GM19324 (cell line): Measurements from ENCODE around the gene AP1S1.
"Not testable (repeated sequence)": the region's sequence is repeated elsewhere in the genome, so short reads cannot be mapped to it uniquely, and the experiment has no call there.

Experiments used
- ATAC-seq: cut with Tn5 transposase; IDR thresholded peaks from one replicate; pipeline ENCODE4 v1.9.1; 2021; ENCODE audit warnings: mild to moderate bottlenecking, moderate library complexity; ENCODE audit not compliant: unreplicated experiment, low FRiP score

AP1S1 gene

DNA sequence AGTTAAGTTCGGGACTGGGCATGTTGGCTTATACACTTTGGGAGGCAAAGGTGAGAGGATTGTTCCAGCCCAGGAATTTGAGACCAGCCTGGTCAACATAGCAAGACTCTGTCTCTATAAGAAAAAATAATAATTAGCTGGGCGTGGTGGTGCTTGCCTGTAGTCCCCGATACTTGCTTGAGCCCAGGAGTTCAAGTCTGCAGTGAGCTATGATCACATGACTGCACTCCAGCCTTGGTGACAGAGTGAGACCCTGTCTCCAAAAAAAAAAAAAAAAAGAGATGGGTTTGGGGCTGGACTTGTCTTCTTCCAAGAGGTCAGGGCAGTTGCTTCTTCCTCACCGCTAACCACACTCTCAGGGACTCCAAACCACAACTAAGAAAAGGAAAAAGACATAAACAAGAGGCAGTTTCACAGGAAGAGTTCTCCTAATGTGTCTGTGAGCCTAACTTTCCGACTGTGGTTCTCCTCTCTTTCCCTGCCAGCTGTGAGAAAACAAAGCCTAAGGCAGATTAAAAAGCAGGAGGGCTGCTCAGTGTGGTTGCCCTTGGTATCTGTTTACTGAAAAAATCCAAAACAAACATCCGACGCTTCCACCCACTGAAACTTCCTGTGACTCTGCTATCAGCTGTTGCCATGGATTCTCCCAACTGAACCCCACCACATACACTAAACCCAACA is 29.8 kb upstream of the AP1S1 start:
- ATAC-seq, result no peak

GRCh38 chr7:101125989-101126650 is 28.2 kb upstream of the AP1S1 start:
- peak; percentile 57 for ATAC-seq

GRCh38 chr7:101126651-101127459 is 27.4 kb upstream of the AP1S1 start, which contains the start of gene SERPINE1:
Gene SERPINE1 (plus strand): TSS chr7:101127104. CDS start chr7:101128394, 1,290 bp downstream.
- peak; percentile 10 for ATAC-seq

DNA sequence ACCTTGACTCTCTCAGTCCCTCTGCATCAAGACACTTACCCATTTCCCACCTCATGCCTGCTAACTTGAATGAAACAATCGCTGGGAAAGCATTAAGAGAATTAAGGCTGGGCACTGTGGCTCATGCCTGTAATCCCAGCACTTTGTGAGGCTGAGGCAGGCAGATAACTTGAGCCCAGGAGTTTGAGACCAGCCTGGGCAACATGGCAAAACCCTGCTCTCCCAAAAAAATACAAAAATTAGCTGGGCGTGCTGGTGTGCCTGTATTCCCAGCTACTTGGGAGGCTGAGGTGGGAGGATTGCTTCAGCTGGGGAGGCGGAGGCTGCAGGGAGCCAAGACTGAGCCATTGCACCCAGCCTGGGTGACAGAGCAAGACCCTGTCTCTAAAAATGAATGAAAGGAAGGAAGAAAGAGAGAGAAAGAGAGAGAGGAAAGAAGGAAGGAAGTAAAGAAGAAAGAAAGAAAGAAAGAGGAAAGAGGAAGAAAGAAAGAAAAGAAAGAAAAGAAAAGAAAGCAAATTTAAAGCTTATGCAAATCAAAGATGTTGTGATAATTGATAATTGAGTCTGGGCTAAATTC is 26.7 kb upstream of the AP1S1 start:
- no peak for ATAC-seq

GRCh38 chr7:101128040-101128834 is 26.0 kb upstream of the AP1S1 start:
- ATAC-seq, result no peak

DNA sequence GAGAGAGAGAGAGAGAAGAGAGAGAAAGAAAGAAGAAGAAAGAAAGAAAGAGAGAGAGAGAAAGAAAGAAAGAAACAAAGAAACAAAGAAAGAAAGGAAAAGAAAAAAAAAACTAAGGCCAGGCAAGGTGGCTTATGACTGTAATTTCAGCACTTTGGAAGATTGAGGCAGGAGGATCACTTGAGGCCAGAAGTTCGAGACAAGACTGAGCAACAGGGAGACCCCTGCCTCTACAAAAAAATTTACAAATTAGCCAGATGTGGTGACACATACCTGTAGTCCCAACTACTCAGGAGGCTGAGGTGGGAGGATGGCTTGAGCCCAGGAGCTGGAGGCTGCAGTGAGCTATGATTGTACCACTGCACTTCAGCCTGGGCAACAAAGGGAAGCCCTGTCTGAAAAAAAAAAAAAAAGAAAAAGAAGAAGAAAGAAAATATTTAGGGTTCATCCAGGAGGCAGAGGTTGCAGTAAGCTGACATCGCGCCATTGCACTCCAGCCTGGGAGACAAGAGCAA is 24.6 kb upstream of the AP1S1 start:
- no peak for ATAC-seq

DNA sequence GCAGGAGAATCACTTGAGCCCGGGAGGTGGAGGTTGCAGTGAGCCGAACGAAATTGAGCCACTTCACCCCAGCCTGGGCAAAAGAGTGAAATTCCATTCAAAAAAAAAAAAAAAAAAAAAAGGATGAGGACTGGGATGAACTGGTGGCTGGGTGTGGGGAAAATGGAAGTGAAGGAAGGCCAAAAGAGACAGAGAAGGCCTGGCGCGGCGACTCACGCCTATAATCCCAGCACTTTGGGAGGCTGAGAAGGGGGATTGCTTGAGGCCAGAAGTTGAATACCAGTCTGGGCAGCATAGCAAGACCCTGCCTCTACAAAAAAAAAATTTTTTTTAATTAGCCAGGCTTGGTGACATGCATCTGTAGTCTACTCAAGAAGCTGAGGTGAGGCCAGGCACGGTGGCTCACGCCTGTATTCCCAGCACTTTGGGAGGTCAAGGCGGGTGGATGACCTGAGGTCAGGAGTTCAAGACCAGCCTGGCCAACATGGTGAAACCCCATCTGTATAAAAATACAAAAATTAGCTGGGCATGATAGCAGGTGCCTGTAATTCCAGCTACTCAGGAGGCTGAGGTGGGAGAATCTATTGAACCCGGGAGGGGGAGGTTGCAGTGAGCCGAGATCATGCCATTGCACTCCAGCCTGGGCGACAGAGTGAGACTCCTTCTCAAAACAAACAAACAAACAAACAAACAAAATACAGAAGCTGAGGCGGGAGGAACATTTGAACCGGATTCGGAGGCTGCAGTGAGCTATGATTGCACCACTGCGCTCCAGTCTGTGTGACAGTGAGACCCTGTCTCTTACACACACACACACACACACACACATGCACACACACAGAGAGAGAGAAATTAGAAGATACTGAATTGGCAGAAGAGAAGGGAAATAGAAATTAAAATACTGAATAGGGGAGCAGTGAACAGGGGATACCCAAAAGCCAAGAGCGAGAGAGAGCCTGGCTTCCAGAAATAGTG is 21.4 kb upstream of the AP1S1 start:
- not testable (repeated sequence) for ATAC-seq

DNA sequence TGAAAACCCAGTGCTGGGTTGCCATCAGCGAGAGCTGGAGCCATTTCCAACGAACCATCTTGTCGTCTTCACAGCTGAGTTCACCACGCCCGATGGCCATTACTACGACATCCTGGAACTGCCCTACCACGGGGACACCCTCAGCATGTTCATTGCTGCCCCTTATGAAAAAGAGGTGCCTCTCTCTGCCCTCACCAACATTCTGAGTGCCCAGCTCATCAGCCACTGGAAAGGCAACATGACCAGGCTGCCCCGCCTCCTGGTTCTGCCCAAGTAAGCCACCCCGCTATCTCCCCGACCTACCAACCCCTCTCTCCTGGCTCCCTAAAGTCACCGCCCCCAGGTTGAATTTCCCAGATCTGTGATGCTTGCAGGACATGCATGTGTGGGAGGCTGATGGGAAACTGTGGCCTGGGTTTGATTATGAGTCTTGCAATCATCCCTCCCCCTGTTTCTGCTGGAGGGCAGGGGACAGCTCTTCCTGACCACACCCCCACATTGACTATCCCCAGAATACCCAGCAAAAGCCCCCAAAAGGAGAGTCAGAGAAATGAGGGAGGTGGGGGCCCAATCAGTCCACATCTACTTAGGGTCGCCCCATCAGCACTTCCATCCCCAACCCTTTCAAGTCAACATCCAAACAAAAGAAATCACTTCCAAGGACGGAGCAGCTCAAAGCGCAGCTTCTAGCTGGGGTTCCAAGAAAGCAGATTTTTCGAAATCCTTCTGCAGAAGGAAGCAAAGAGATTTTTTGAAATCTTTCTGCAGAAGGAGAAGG is 20.5 kb upstream of the AP1S1 start:
- no peak for ATAC-seq

GRCh38 chr7:101134399-101134980 is 19.8 kb upstream of the AP1S1 start:
- no peak for ATAC-seq

- ATAC-seq, result no peak
These were observed 16.5 kb upstream of the AP1S1 start for GRCh38 chr7:101137651-101138212.

DNA sequence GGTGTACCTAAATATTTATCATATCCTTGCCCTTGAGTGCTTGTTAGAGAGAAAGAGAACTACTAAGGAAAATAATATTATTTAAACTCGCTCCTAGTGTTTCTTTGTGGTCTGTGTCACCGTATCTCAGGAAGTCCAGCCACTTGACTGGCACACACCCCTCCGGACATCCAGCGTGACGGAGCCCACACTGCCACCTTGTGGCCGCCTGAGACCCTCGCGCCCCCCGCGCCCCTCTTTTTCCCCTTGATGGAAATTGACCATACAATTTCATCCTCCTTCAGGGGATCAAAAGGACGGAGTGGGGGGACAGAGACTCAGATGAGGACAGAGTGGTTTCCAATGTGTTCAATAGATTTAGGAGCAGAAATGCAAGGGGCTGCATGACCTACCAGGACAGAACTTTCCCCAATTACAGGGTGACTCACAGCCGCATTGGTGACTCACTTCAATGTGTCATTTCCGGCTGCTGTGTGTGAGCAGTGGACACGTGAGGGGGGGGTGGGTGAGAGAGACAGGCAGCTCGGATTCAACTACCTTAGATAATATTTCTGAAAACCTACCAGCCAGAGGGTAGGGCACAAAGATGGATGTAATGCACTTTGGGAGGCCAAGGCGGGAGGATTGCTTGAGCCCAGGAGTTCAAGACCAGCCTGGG is 15.9 kb upstream of the AP1S1 start:
- ATAC-seq, result no peak

DNA sequence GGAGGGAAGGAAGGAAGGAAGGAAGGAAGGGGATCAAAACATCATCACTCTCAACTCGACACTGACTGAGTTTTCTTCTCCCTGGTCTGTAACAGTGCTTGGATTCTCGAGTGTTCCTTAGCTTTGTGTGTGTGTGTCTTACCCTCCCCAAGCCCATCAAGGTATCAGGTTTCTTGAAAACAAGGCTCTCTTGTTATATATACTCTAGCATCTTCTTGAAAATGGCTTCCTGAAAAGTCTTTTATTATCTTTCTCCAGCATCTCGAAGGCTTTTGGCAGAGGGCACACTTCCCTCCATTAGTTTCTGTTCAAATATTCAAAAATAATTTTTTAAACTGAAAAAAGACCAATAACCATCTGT is 14.0 kb upstream of the AP1S1 start:
- ATAC-seq, result no peak

DNA sequence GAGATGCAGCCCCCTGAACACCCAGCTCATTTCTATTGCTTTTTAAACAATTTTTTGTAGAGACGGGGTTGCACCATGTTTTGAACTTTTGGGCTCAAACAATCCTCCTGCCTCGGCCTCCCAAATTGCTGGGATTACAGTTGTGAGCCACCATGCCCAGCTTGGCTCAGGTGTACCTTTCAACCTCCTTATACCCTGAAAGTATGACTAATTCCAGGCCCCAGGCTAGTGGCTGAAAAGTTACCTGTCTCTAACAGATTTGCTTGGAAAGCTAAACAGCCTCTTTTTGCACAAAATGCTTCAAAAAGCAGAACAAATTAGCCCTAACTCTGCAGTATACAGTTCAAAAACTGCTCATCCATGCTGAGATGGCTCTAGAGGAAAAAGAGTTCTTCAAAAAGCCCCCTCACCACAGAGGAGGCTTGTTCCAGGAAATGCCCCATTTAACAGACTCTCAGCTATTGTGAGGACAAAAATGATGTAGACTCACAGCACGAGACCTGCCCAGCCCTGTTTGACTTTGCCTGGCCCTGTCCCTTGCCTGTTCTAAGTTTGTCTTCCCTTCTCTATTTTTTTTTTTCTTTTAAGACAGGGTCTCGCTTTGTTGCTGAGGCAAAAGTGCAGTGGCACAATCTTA is 13.4 kb upstream of the AP1S1 start:
- ATAC-seq, result no peak

- no peak for ATAC-seq
These were observed 2.2 kb upstream of the AP1S1 start for GRCh38 chr7:101151908-101152651.

- ATAC-seq, result peak; percentile 10
These were observed 422 bp downstream of the AP1S1 start for GRCh38 chr7:101154693-101155102.

DNA sequence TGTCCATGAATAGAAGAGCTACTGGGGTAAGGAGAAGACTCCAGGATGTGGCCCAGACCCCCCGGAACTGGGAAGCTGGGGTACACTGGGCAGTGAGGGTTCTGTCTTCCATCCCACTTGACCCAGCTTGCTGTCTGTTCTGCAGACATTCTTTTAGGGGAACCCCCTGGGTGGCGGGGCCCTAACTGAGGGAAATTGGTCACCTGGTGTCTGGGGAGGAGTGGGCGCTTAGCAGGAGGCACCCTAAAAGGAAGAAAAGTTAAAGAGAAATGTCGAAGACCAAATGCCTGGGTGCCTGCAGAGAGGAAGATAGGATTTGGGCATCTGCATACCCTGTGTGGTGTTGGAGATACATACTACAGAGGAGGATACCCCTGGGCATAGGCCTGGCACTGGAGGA is 1.0 kb downstream of the AP1S1 start:
- no peak for ATAC-seq
